HG02885 (cell line): ENCODE results near the gene SUN1.
"Not testable (repeated sequence)": the region's sequence is repeated elsewhere in the genome, so short reads cannot be mapped to it uniquely, and the experiment has no call there.

ENCODE experiments used
- ATAC-seq: cut with Tn5 transposase; IDR thresholded peaks from one replicate; pipeline ENCODE4 v1.9.1; 2021; ENCODE audit warnings: mild to moderate bottlenecking; ENCODE audit not compliant: unreplicated experiment, poor library complexity

The SUN1 gene

GRCh38 chr7:833601-834258, 1.5 kb downstream of the SUN1 start:
- no peak for ATAC-seq

- no peak for ATAC-seq
Observed at GRCh38 chr7:834277-834676, 2.0 kb downstream of the SUN1 start.

GRCh38 chr7:835021-835420, 2.7 kb downstream of the SUN1 start:
- ATAC-seq: no peak

GRCh38 chr7:835485-836401, 3.5 kb downstream of the SUN1 start:
- ATAC-seq: no peak

GRCh38 chr7:836429-836828, 4.2 kb downstream of the SUN1 start:
- ATAC-seq: no peak

- ATAC-seq: no peak
Observed at GRCh38 chr7:837001-837400, 4.7 kb downstream of the SUN1 start.

GRCh38 chr7:840001-840600, 7.8 kb downstream of the SUN1 start:
- ATAC-seq: no peak

GRCh38 chr7:841943-842342, 9.7 kb downstream of the SUN1 start:
- ATAC-seq: no peak

GRCh38 chr7:842431-843031, 10.3 kb downstream of the SUN1 start:
- ATAC-seq: no peak

GRCh38 chr7:843230-843629, 11.0 kb downstream of the SUN1 start:
- no peak for ATAC-seq

- no peak for ATAC-seq
Observed at GRCh38 chr7:844043-844442, 11.8 kb downstream of the SUN1 start.

- ATAC-seq: no peak
Observed at GRCh38 chr7:844514-844913, 12.2 kb downstream of the SUN1 start.

- no peak for ATAC-seq
Observed at GRCh38 chr7:845091-845490, 12.8 kb downstream of the SUN1 start.

GRCh38 chr7:845731-846130, 13.5 kb downstream of the SUN1 start:
- no peak for ATAC-seq

GRCh38 chr7:846958-847650, 14.8 kb downstream of the SUN1 start:
- not testable (repeated sequence) for ATAC-seq

GRCh38 chr7:847728-848127, 15.5 kb downstream of the SUN1 start:
- ATAC-seq: not testable (repeated sequence)

- ATAC-seq: no peak
Observed at GRCh38 chr7:849145-849544, 16.9 kb downstream of the SUN1 start.

- ATAC-seq: no peak
Observed at GRCh38 chr7:849781-850180, 17.5 kb downstream of the SUN1 start.

- ATAC-seq: no peak
Observed at GRCh38 chr7:851204-851603, 18.9 kb downstream of the SUN1 start.

- ATAC-seq: no peak
Observed at GRCh38 chr7:853366-854117, 21.3 kb downstream of the SUN1 start.
